AG04449 (cell line): Measurements from ENCODE around the gene CCRL2.
"Not testable (repeated sequence)": the region's sequence is repeated elsewhere in the genome, so short reads cannot be mapped to it uniquely, and the experiment has no call there.

Experiments used
- CTCF ChIA-PET: fragments of 350-600 bp; formaldehyde crosslinking; extraction: SDS; loops from one replicate; lab custom pipeline; 2021; ENCODE audit warnings: antibody characterized with exemption; lab: Yijun Ruan, JAX
- POLR2A ChIA-PET: fragments of 400-600, 350-600 bp; formaldehyde crosslinking; extraction: SDS; loops from one replicate; lab custom pipeline; 2020; ENCODE audit warnings: antibody characterized with exemption, inconsistent platforms; lab: Yijun Ruan, JAX
- DNase-seq: peaks from one replicate; pipeline ENCODE4 v3.0.0-alpha.2; 2010; ENCODE audit warnings: low read depth, low spot score
- H3K4me3 ChIP-seq: 2 replicates; pipeline ENCODE4 v1.5.1; 2011; ENCODE audit warnings: low read depth, mild to moderate bottlenecking, control low read depth, low read length
- CTCF ChIP-seq: IDR thresholded peaks from one replicate; pipeline ENCODE4 v1.5.1; 2011; ENCODE audit warnings: mild to moderate bottlenecking, moderate library complexity, low read length, control low read depth, inconsistent platforms; ENCODE audit not compliant: insufficient read depth; ENCODE audit errors: missing control alignments

CCRL2 gene

GRCh38 chr3:46386205-46386604 lies 20.9 kb upstream of the CCRL2 start:
- no peak for TF ChIP-seq CTCF
- H3K4me3 ChIP-seq, result no peak overlapping the region
- DNase-seq, result no peak
- CTCF ChIA-PET, result interaction anchor here (1.0 to 1.1 kb wide), 2 partner anchors 9 to 14 kb away, joined by 3 read pairs; no protein-coding TSS in a partner anchor
- POLR2A ChIA-PET, result no interaction called here

- H3K4me3 ChIP-seq, POLR2A ChIA-PET, DNase-seq: not testable (repeated sequence)
- CTCF ChIA-PET, result interaction anchor here (1.5 kb wide), 1 partner anchor 10 kb away, joined by 4 read pairs; no protein-coding TSS in a partner anchor
Measured at GRCh38 chr3:46388847-46389246, 18.2 kb upstream of the CCRL2 start.

- CTCF ChIA-PET, result interaction anchor here (1.5 kb wide), 1 partner anchor 11 kb away, joined by 4 read pairs; no protein-coding TSS in a partner anchor
- POLR2A ChIA-PET, result no interaction called here
- TF ChIP-seq CTCF, result no peak
- no peak for DNase-seq
- H3K4me3 ChIP-seq, result no peak overlapping the region
Measured at GRCh38 chr3:46389306-46389705, 17.8 kb upstream of the CCRL2 start.

GRCh38 chr3:46391526-46391925 lies 15.5 kb upstream of the CCRL2 start:
- DNase-seq, POLR2A ChIA-PET, CTCF ChIA-PET, H3K4me3 ChIP-seq: not testable (repeated sequence)

- no peak for TF ChIP-seq CTCF
- ChIA-PET CTCF (no interaction called here), POLR2A (no interaction called here)
- no peak overlapping the region for H3K4me3 ChIP-seq
- DNase-seq, result no peak
Measured at GRCh38 chr3:46393011-46393410, 14.0 kb upstream of the CCRL2 start.

GRCh38 chr3:46393554-46394434 lies 13.3 kb upstream of the CCRL2 start:
- no peak overlapping the region for H3K4me3 ChIP-seq
- DNase-seq, result no peak
- no peak for TF ChIP-seq CTCF
- POLR2A ChIA-PET, result no interaction called here
- CTCF ChIA-PET, result no interaction called here

GRCh38 chr3:46395210-46395661 lies 11.8 kb upstream of the CCRL2 start:
- ChIA-PET CTCF (no interaction called here), POLR2A (no interaction called here)
- DNase-seq, result no peak
- TF ChIP-seq CTCF, result no peak
- no peak overlapping the region for H3K4me3 ChIP-seq
